Activated T-helper 1 cell treated with anti-CD3 and anti-CD28 coated beads, Interleukin-2, amount 50 U/mL, for 16 hours (primary cell): Measurements from ENCODE around the gene DENND4B.

Experiments
- DNase-seq, 2 donors: peaks; one replicate each; pipeline ENCODE4 v3.0.0-alpha.2; 2020; ENCODE audit warnings: low read depth in 1 of 2, low spot score in 1 of 2

Gene DENND4B

DNA sequence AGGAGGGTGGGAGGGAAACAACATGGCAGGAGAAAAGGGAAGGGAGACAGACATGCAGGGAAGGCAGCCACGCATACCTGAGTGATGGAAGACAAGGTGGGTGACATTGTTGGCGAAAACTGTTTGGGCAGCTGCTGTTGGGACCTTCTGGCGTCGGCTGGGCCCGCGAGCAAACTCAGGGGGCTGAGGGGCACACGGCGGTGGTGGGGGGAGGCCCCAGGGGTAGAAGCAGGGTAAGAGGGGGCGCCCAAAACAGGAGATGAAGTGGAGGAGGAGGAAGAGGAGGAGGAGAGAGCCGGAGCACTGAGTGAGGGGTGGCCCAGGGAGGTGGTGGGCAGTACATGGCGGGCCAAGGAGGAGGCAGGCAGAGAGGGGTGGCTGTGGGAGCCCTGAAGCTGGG lies 4.7 kb upstream of the DENND4B start:
- DNase-seq: no peak

DNA sequence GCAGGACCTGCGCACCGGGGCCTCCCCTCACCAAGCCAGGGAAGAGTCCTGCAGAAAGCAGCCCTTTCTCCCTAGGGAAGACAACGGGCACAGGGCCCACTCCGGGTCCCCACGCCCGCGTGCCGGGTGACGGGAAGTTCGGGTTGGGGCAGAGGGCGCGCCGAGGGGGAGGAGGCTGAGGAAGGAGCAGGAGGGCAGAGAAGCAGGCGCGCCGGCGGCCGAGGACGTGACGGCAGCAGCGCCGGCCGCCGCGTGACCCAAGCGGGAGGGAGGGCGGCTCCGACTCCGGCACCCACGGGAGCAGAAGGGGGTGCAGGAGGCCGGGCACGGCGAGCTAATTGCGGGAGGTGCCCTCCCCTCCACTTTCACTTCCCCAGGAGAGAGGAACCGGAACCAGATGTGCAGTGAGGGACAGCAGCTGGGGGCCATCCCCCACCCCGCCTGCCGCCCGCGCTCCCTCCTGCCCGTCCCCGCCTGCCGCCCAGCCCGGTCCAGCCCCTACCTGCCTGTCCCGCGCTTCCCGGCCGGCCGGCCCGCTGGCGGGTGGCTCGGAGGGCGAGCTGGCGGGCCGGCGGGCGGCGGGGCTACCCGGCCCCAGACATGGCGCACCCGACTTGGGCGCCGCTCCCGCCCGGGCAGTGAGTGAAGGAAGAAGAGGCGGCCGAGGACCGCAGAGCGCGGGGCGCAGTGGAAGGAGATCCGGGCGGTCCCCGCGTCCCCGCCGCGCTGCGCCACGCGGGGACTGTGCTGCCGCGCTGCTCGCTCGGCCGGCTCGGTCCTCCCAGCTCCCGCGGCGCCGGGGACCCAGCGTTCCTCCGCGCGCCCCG lies 510 bp downstream of the DENND4B start:
- peak; percentile 39 to 51 for DNase-seq

DNA sequence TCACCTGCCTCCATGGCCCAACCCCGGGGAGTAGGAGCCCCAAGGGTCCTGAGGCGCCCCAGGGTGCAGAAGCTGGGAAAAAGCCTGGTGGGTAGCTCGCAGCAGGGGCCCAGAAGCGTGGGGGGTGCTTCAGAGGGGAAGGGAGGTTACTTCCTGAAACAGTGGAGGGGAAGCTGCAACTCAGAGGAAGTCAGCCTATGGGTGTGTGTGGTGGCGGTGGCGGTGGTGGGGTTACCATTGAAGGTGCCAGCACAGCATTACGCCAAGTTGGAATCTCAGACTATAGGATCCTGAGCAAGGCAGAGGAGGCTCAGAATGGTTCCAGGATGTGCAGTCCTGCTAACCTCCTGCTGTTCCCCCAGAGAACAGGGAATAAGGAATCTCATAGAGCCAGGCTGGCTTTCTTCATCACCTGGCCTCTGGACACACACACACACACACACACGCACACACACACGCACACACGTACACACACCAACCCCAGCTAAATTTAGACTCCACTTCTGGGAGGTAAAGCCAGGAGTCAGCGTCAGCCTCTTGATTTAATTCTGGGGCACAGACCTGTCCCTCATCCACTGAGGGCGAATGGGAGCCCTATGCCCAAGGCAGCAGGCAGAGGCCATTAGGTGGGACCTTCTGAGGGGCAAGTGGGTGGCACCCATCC lies 1.3 kb downstream of the DENND4B start:
- DNase-seq: peak; percentile 54 to 60

DNA sequence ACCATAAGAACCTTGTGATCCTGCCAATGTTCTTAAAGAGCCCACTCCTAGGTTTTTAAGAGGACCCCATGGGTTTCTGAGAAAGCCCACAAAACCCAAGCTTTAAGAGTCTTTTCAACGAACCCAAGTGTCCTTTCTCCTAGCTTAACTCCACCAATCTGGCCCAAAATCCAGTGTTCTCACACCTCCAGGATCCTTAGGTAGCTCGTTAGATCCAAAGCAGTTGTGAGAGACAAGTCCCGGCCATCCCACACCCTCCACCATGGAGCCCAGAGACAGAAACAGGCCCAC lies 1.7 kb downstream of the DENND4B start:
- no peak for DNase-seq

DNA sequence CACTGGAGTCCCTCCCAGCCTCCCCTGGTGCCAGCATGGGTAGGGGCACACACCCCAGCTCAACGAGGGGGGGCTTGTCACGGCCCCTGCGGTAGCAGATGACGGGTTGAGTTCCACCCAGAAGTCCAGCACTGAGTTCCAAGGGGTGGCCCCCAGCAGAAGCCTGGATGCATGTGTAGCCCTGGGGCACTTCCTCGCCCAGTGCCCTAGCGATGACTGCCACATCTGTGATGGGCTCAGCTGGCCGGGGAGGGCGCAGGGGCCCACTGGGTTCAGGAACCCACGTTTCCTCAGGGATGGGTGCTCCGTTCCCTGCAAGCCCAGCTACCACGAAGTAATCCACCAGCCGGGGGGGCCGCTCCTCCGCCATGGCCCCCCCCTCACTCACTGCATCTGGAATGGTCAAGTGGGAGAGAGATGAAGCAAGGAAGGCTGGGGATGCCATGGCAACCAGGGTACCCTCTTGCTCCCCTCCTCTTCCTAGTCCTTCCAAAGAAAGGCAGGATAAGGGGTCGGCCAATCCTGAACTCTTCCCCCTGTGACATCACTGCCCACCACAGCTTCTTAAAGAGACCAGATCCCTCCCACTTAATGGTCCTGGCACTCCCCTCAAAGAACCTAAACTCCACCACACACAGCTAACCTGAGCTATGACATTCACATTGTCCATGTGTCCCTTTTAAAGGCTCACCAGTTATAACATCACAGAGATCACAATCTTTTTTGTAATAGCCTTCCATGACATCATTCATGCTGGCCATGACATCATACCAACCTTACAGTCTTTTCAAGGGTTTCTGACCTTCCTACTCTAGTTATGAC lies 2.3 kb downstream of the DENND4B start:
- DNase-seq: no peak

DNA sequence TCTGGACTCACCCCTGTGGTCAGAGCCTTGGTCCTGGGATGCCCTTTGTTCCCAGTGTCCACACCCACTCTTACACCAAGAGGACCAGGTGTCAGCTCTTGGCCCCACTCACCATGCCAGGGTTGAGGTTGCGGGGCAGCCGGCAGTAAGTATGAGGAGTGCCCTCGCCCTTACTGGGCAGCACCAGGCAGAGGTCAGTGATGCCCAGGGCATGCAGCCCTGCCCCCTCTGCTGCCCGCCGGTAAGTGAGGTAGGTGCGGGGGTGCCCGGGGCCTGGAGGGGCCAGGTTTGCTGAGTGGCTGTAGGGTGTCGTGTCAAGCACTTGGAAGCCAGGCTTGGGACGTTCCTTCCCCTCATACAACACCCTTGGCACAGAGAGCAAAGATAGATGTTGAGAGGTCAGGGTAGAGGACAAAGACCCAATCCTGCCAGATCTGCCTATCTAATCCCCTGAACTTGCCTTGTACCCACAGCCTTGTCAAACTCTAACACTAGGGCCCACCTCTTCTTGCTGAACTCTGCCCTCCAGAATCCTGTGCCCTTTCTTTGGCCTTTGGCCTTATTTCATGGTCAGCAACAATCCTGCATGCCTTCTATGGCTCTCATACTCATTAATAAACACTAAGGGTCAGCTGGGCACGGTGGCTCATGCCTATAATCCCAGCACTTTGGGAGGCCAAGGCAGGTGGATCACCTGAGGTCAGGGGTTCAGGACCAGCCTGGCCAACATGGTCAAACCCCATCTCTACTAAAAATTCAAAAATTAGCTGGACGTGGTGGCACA lies 3.6 kb downstream of the DENND4B start:
- DNase-seq: no peak

DNA sequence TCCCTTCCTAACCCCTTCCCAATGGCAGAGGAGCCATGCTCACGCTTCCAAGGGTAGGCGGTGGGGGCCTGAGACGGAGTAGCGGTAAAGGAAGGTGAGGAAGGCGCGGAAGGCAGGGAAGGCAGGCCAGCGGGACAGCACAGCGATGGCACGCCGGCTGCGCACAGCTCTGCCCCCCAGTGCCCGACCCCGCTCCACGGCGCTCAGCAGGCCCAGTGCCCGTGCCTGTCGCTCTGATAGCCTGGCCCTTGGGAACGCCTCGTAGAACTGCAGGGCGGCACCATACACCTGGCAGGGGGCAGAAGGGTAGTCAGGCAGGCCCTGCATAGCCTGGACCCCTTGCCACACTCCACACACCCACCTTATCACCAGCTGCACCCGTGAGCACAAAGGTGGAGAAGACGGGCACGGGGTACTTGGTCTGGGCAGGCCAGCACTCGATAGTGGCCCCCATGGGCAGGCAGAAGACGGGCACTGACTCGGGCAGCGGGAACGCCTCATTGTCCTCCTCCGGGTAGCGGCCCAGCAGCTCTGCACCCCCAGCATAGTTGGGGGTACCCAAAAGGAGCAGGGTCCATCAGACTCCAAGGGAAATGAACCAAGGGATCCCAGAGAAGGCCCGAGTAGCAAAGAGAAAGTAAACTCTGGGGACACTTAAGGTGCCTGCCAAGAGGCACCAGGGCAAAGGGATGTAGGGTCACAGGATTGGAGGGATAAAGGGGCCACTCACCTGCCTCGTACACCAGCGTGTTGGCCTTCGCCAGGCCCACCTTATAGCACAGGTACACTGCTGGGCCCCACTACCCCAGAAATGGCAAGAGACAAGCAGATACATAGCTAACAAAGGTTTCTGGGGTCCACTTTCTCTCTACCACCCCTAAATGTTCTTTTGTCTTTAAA lies 4.4 kb downstream of the DENND4B start:
- no peak for DNase-seq

DNA sequence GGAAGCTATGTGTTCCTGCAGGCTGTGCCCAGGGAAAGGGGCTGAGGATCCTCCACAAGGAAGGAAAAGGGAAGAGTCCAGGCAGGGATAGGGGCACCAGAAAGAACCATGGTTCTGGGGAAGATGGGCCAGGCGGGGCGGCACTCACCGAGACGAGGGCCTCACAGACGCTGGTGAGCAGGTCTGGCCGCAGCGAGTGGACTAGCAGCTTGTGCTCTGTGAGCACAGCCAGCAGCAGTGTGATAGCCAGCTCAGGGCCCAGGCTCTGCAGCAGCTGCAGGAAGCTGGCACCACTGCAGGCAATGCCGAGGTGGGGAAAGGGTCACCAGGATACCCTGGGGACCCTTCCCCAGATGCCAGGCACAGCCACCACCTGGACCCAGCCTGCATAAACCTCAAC lies 5.8 kb downstream of the DENND4B start:
- no peak for DNase-seq

DNA sequence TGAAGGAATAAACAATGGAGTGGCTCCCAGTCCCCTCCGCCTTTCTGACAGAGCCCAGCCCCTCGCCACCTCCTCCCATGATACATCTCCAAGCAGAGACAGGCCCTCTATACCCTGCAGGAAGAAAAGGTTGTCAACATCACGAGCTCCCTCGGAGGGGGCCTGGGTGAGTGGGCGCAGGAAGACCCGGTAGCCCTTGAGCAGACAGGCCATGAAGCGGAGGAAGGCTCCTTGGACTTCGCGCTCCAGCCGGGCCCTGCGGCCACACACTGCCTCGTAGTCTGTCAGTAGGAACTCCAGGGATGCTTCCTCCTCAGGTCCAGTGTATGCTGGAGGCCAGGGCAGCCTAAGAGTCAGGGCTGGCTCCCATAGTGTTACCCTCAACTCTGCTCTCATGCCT lies 7.0 kb downstream of the DENND4B start:
- DNase-seq: no peak

DNA sequence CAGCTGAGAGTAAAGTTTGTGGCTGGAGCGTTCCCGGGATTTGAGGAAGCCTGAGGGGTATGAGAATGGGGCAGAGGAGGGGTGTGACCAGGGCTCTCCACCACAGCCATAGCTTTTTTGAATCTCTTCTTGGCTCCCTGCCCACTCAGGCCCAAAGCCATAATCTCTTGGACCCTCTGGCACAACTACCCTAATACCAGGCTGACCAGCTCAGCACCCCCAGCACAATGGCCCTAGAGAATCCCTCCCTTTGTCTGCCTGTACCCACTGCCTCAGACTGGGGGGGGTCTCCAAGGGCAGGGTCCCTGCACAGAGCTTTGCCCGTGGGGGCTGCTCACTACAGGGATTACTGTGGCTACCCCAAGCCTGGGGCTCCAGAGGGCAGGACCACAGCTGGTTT lies 7.5 kb downstream of the DENND4B start:
- DNase-seq: no peak

DNA sequence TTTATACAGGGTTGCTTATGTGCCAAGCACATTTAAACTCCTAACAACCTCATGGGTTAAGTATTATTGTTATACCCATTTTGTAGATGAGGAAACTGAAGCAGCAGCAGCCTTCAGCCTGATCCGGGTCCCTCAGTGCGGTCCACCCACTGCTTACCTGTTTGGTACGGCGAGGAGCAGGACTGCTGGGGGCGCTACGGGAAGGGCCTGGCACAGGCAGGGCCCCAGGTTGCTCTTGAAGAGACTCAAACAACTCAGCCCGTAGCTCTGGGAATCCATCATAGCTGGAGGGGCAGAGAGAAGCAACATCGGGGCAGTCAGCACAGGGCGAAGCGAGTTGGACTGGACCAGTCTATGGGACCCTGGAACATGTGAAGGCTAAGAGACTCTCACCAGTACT lies 9.2 kb downstream of the DENND4B start:
- DNase-seq: no peak

DNA sequence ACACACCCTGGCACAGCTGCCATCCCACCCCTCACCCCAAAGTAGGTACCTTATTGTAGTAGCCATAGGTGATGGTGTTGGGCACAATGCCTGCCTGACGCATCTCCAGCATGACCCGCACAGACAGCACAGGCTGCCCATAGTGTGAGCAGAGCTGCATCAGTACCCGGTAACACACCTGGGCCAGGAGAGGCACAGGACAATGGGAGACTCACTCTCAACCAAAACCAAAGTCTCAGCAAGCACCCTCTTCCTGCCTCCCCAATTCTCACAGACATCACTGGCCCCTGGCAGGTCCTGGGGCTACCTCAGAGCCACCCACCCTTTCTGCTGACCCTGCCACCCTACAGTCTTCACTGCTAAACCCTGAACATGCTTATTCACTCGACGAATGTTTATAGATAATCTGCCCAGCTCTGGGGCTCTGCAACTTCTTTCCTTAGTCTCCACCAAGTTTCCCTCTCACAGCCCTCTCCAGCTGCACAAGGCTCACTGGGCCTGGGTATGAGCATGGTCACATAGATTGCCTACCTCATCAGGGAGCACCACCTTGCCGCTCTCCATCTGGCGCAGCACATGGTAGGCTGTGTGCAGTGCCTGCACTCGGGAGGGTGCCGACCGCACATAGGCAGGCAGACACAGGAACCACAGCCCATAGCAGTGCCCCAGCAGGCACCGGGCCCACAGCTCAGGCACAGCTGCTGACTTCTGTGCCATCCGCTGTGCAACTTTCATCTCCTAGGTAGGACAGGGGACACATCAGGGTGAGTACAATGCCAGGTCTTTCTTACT lies 10.3 kb downstream of the DENND4B start:
- DNase-seq: no peak

DNA sequence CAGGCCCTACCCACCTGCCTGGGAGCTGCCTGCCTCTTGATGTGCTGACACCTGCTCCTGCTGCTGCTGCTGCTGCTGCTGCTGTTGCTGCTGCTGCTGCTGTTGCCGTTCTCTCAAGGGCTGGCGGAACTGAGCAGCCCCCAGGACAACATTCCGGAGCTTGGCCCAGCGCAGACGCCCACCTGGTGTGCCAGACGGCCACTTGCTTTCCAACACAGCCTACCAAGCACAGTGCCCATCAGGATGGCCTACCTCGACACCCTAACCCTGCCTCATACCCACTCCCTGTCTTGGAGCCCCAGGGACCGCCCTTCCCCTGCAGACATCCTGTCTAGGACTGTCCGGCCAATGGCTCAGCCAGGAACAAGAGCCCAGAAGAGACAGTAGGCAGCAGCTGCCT lies 11.8 kb downstream of the DENND4B start:
- DNase-seq: no peak

DNA sequence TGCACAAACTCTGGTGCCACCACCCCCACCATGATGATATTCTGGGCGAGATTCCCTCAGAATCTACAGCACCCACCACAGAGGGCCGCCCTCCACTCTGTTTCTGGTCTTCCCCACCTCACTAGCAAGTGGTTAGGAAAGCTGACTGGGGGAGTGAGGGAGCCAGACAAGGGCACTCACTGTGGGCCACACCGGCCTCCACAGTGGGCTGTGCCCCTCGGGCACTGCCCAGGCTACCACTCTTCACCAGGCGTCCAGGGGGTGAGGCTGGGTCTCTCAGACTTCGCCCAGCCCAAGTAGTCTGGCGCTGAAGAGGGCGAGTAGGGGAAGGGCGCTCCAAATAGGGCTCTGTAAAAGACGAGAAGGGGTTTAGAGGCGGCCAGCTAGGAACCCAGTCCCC lies 12.6 kb downstream of the DENND4B start:
- DNase-seq: no peak

DNA sequence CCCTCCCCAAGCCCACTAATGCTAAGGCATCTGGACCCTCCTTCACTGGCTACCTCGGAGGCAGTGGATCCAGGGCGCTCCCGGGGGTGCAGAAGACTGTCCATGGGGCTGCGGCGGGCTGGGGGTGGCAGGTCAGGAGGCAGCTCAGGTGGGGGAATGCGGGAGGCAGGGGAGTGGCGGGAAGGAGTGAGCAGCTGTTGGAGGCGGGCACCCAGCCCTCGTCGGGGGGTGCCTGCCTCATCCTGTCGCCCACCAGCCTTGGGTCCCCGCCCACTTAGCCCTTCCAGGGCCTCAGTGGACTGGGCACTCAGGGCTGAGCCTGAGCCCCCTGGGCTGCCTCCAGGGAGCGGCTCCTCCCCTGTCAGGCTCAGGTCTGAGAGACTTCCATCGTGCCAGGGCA lies 13.1 kb downstream of the DENND4B start:
- no peak for DNase-seq

DNA sequence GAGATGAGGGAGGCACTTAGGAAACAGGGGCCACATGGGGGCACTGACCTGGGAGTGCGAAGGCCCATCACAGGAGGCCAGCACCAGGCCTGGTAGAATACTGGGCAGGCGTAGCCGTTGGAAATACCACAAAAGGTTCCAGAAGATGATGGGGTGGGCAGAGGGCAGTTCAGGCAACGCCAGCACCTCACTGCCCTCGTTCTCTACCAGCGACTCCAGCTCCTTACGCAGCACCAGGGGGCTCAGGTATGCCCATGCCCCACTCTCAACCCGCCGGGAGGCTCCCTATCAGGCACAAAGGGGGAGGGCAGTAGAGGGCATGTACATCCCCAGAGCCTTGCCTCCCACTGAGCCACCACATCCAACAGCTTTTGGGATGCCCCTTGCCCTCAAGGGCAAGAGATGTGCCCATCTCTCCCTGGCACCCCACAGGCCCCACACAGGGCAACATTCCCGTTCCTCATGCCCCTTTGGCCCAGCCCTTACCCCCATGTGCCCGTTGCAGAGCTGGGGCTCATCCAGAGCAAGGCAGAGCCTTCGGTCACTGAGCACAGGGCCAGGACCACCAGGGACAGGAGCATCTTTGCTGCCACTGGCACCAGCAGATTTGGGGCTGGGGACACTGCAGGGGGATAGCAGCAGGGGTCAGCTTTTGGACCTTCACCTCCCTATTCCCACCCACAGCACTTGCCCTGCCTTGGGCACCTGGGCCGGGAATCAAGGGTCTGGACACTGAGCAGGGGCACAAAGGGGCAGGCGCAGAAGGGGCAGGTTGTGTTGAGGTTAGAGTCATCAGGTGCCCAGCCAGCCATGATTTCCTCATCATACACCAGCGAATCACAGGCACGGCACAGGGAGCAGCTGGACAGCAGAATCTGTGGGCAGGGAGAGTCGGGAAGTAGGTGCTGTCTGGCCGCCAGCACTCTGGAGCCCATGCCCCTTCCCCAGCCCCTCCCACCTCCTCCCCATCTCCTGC lies 14.1 kb downstream of the DENND4B start:
- no peak for DNase-seq

DNA sequence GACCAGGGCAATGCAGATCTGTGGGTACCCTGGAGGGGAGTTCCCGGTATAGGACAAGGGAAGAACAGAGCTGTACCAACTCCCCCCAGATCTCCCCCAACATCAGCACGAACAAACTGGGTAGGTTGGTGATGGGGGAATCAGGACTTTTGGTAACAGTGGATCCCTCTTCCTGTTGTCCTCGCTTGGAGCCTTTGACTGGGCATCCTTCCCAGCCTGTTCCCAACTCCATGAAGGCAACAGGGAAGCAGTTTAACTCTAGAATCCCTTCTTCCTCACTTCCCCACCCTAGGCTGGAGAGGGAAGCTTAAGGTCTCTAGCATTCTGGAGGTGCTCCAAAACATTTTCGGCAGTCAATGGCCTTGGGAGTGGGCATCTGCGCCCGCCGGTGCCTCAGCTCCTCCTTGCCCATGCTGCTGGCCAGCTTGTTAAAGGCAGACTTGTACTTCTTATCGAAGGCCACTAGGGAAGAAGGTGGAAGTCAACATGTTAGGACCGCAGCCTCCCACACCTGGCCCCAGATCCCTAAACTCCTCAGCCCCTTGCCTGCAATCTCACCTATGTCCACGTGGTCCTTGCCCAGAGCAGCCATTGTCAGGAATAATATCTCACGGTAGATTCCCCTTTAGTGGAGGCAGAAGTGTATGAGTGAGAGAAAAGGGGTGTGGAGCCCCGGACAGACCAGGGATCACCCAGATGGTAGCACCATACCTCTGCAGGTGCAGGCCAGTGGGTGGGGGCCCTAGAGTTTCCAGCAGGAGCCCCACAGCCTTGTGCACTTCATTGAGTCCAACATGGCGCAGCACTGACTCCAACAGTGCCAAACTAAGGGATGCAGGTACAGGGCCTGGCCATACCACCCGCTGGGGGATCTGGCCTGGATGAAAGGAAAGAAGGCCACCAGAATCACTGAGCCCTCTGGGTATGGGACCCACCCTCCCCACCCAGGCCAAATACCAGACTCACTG lies 16.3 kb downstream of the DENND4B start:
- no peak for DNase-seq
